ENCODE measurements around the gene ELOVL5.

Gene ELOVL5

DNA sequence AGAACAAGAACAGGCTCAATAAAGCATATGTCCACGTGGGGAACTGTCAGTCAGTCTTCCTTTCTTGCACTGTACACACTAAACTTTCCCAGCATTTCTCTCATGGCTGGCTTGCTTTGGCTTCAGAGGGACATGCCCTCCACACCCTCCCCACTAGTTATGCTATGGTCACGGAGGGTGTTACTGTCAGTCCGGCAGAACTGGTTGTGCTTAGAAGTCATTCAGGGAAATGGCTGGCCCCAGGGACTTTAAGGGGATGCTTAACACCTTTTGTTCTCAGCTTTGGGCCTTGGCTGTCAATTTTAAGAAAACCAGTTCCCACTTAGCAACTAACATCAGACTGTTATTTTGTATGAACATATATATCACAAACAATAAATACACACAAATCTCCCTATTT lies 55.1 kb downstream of the ELOVL5 start:
- no peak for DNase-seq (ENCODE audit: low spot score)
- peaks cover 10 to 66% of the 10 kb centered on the region in 2 donors for H3K36me3 ChIP-seq (replicated peaks in 1 of 2; ENCODE audit: control insufficient read depth in 2 of 2, insufficient read depth in 2 of 2, low read length in 2 of 2)
- WGBS, 2 donors (ENCODE audit: extremely low coverage in 2 of 2, insufficient read length in 2 of 2, insufficient replicate concordance in 1 of 2) = no CpG with 5 or more reads among the region's 3 CpGs
- no peaks in the 10 kb centered on the region for H3K27me3 ChIP-seq (ENCODE audit: control insufficient read depth in 3 of 3, insufficient read depth in 3 of 3, low read depth in 1 of 3, low read length in 3 of 3)
- no peak overlapping the region for H2BK12ac ChIP-seq (ENCODE audit: low read length)
- no peak overlapping the region for H4K8ac ChIP-seq (ENCODE audit: low read depth, low read length)
- H2AK5ac ChIP-seq (ENCODE audit: low read depth, low read length) = no peak overlapping the region
- H3K4me3 ChIP-seq (ENCODE audit: low read length in 2 of 2) = no peak overlapping the region
- no peak overlapping the region for H2AFZ ChIP-seq (ENCODE audit: low read length)
- no peaks in the 10 kb centered on the region for H3K9me3 ChIP-seq (replicated peaks in 1 of 2; ENCODE audit: control insufficient read depth in 2 of 2, insufficient read depth in 1 of 2, low read depth in 1 of 2, low read length in 2 of 2)
- H3K4me1 ChIP-seq (ENCODE audit: control insufficient read depth in 2 of 2, insufficient read depth in 1 of 2, low read depth in 1 of 2, low read length in 2 of 2) = peaks cover 0 to 2% of the 10 kb centered on the region in 2 donors
- H4K91ac ChIP-seq (ENCODE audit: low read depth, low read length, poor library complexity) = no peak overlapping the region
- H3K18ac ChIP-seq (ENCODE audit: low read length) = no peak overlapping the region
- H3K4me2 ChIP-seq (ENCODE audit: insufficient read depth, low read length, poor library complexity, severe bottlenecking) = no peak overlapping the region
- H3K79me1 ChIP-seq (ENCODE audit: low read depth, low read length) = peaks cover 3% of the 10 kb centered on the region
- no peak overlapping the region for H3K27ac ChIP-seq (replicated peaks; ENCODE audit: low read length)
- H2BK120ac ChIP-seq (ENCODE audit: low read depth, low read length) = no peak overlapping the region
- no peak overlapping the region for H3K4ac ChIP-seq (ENCODE audit: low read length)
- no peak overlapping the region for H3K23ac ChIP-seq (ENCODE audit: low read depth, low read length, poor library complexity)
- no peak overlapping the region for H3K14ac ChIP-seq (ENCODE audit: low read length)
- no peak overlapping the region for H2BK5ac ChIP-seq (ENCODE audit: low read length)
- no peak overlapping the region for H2BK15ac ChIP-seq (ENCODE audit: low read length)
- no peak overlapping the region for H3K9ac ChIP-seq (ENCODE audit: low read depth, low read length, poor library complexity)

- Histone ChIP-seq H3K27ac (replicated peaks; ENCODE audit: low read length) (no peak overlapping the region), H3K4me3 (ENCODE audit: low read length in 2 of 2) (no peak overlapping the region), H3K4me1 (ENCODE audit: control insufficient read depth in 2 of 2, insufficient read depth in 1 of 2, low read depth in 1 of 2, low read length in 2 of 2) (peaks cover 9 to 12% of the 10 kb centered on the region in 2 donors), H2BK12ac (ENCODE audit: low read length) (no peak overlapping the region), H2BK120ac (ENCODE audit: low read depth, low read length) (no peak overlapping the region), H3K79me1 (ENCODE audit: low read depth, low read length) (peaks cover 3% of the 10 kb centered on the region), H3K14ac (ENCODE audit: low read length) (no peak overlapping the region), H3K4me2 (ENCODE audit: insufficient read depth, low read length, poor library complexity, severe bottlenecking) (no peak overlapping the region), H4K91ac (ENCODE audit: low read depth, low read length, poor library complexity) (no peak overlapping the region), H2BK5ac (ENCODE audit: low read length) (no peak overlapping the region), H3K4ac (ENCODE audit: low read length) (no peak overlapping the region), H2AK5ac (ENCODE audit: low read depth, low read length) (no peak overlapping the region), H3K27me3 (ENCODE audit: control insufficient read depth in 3 of 3, insufficient read depth in 3 of 3, low read depth in 1 of 3, low read length in 3 of 3) (no peaks in the 10 kb centered on the region), H3K9ac (ENCODE audit: low read depth, low read length, poor library complexity) (no peak overlapping the region), H2AFZ (ENCODE audit: low read length) (no peak overlapping the region), H3K23ac (ENCODE audit: low read depth, low read length, poor library complexity) (no peak overlapping the region), H3K36me3 (replicated peaks in 1 of 2; ENCODE audit: control insufficient read depth in 2 of 2, insufficient read depth in 2 of 2, low read length in 2 of 2) (peaks cover 10 to 91% of the 10 kb centered on the region in 2 donors), H3K18ac (ENCODE audit: low read length) (no peak overlapping the region), H3K9me3 (replicated peaks in 1 of 2; ENCODE audit: control insufficient read depth in 2 of 2, insufficient read depth in 1 of 2, low read depth in 1 of 2, low read length in 2 of 2) (no peaks in the 10 kb centered on the region), H4K8ac (ENCODE audit: low read depth, low read length) (no peak overlapping the region), H2BK15ac (ENCODE audit: low read length) (no peak overlapping the region)
- DNase-seq (ENCODE audit: low spot score) = no peak
- no CpG with 5 or more reads among the region's 2 CpGs for WGBS, 2 donors (ENCODE audit: extremely low coverage in 2 of 2, insufficient read length in 2 of 2, insufficient replicate concordance in 1 of 2)
These were observed 57.9 kb downstream of the ELOVL5 start for GRCh38 chr6:53290537-53291510.

DNA sequence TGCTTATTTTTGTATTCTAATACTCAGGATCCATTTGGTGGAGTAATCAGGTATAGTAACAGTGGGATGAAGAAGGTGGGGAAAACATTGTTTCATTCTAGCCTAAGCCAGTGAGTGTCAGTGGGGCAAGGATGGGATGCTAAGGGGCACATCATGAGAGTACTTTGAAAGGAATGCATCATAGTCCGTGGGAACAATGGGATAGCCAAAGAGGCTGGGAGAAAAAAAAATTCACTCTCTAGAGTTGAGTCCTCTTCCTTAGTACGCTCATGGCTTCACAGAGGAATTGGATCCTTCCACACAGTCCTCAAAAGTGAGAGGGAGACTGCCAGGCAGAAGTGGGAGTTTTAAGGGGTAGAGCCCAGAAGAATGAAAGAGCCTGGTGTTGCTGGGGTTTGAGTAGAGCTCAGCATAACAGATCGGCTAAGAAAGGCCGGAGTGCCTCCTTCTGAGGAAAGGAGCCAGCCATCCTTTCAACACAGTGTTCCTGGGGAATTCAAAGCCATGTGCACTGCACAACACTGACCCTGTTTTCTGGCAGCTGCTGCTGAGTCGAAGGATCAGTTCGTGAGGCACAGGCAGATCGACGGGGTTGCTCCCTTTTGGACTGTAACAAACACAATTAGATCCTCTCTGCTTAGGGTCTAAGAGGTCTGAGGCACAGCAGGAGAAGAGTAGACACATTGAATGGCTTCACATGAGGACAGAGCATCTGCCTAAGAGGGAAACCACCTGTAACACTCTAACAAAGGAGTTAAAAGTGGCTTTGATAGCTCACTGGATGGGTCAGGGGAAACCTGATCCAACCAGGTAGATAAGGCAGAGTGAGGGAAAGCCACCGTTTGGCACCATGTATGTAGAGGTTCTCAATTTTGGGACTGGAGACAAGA lies 61.2 kb downstream of the ELOVL5 start:
- H3K79me1 ChIP-seq (ENCODE audit: low read depth, low read length) = no peaks in the 10 kb centered on the region
- WGBS, 2 donors (ENCODE audit: extremely low coverage in 2 of 2, insufficient read length in 2 of 2, insufficient replicate concordance in 1 of 2) = no CpG with 5 or more reads among the region's 9 CpGs
- no peaks in the 10 kb centered on the region for H3K27me3 ChIP-seq (ENCODE audit: control insufficient read depth in 3 of 3, insufficient read depth in 3 of 3, low read depth in 1 of 3, low read length in 3 of 3)
- no peak overlapping the region for H2BK15ac ChIP-seq (ENCODE audit: low read length)
- H3K18ac ChIP-seq (ENCODE audit: low read length) = no peak overlapping the region
- H3K23ac ChIP-seq (ENCODE audit: low read depth, low read length, poor library complexity) = no peak overlapping the region
- H3K36me3 ChIP-seq (replicated peaks in 1 of 2; ENCODE audit: control insufficient read depth in 2 of 2, insufficient read depth in 2 of 2, low read length in 2 of 2) = peaks cover 3 to 95% of the 10 kb centered on the region in 2 donors
- H3K4me1 ChIP-seq (ENCODE audit: control insufficient read depth in 2 of 2, insufficient read depth in 1 of 2, low read depth in 1 of 2, low read length in 2 of 2) = peaks cover 9 to 12% of the 10 kb centered on the region in 2 donors
- H3K4me3 ChIP-seq (ENCODE audit: low read length in 2 of 2) = no peak overlapping the region
- H3K4me2 ChIP-seq (ENCODE audit: insufficient read depth, low read length, poor library complexity, severe bottlenecking) = no peak overlapping the region
- no peak overlapping the region for H2BK120ac ChIP-seq (ENCODE audit: low read depth, low read length)
- no peak overlapping the region for H2BK12ac ChIP-seq (ENCODE audit: low read length)
- H2AFZ ChIP-seq (ENCODE audit: low read length) = peak overlapping the region; percentile 6
- no peaks in the 10 kb centered on the region for H3K9me3 ChIP-seq (replicated peaks in 1 of 2; ENCODE audit: control insufficient read depth in 2 of 2, insufficient read depth in 1 of 2, low read depth in 1 of 2, low read length in 2 of 2)
- no peak overlapping the region for H4K8ac ChIP-seq (ENCODE audit: low read depth, low read length)
- no peak overlapping the region for H2BK5ac ChIP-seq (ENCODE audit: low read length)
- H3K4ac ChIP-seq (ENCODE audit: low read length) = no peak overlapping the region
- no peak overlapping the region for H3K27ac ChIP-seq (replicated peaks; ENCODE audit: low read length)
- H3K9ac ChIP-seq (ENCODE audit: low read depth, low read length, poor library complexity) = no peak overlapping the region
- DNase-seq (ENCODE audit: low spot score) = peak; percentile 12
- no peak overlapping the region for H2AK5ac ChIP-seq (ENCODE audit: low read depth, low read length)
- no peak overlapping the region for H3K14ac ChIP-seq (ENCODE audit: low read length)
- no peak overlapping the region for H4K91ac ChIP-seq (ENCODE audit: low read depth, low read length, poor library complexity)

DNA sequence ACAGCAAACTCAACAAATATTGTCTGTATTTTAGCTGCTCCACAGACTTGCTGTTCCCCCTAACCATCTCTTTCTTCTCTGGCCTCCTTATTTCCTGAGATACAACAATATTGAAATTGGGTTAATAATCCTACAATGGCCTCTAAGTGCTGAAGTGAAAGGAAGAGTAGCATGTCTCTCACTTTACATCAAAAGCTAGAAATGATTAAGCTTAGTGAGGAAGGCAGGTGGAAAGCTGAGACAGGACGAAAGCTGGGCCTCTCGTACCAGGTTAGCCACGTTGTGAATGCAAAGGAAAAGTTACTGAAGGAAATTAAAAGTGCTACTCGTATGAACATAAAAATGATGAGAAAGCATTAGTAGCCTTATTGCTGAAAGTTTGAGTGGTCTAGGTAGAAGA lies 63.8 kb downstream of the ELOVL5 start:
- H3K9me3 ChIP-seq (replicated peaks in 1 of 2; ENCODE audit: control insufficient read depth in 2 of 2, insufficient read depth in 1 of 2, low read depth in 1 of 2, low read length in 2 of 2) = no peaks in the 10 kb centered on the region
- peaks cover under 1% of the 10 kb centered on the region for H3K79me1 ChIP-seq (ENCODE audit: low read depth, low read length)
- no peak overlapping the region for H4K8ac ChIP-seq (ENCODE audit: low read depth, low read length)
- no peak overlapping the region for H3K18ac ChIP-seq (ENCODE audit: low read length)
- H3K36me3 ChIP-seq (replicated peaks in 1 of 2; ENCODE audit: control insufficient read depth in 2 of 2, insufficient read depth in 2 of 2, low read length in 2 of 2) = peaks cover 0 to 95% of the 10 kb centered on the region in 2 donors
- H3K27me3 ChIP-seq (ENCODE audit: control insufficient read depth in 3 of 3, insufficient read depth in 3 of 3, low read depth in 1 of 3, low read length in 3 of 3) = no peaks in the 10 kb centered on the region
- H3K4me3 ChIP-seq (ENCODE audit: low read length in 2 of 2) = no peak overlapping the region
- no peak overlapping the region for H2BK12ac ChIP-seq (ENCODE audit: low read length)
- no peak overlapping the region for H3K14ac ChIP-seq (ENCODE audit: low read length)
- H3K9ac ChIP-seq (ENCODE audit: low read depth, low read length, poor library complexity) = no peak overlapping the region
- H3K4me1 ChIP-seq (ENCODE audit: control insufficient read depth in 2 of 2, insufficient read depth in 1 of 2, low read depth in 1 of 2, low read length in 2 of 2) = peaks cover 11 to 12% of the 10 kb centered on the region in 2 donors
- H4K91ac ChIP-seq (ENCODE audit: low read depth, low read length, poor library complexity) = no peak overlapping the region
- DNase-seq (ENCODE audit: low spot score) = no peak
- H3K4me2 ChIP-seq (ENCODE audit: insufficient read depth, low read length, poor library complexity, severe bottlenecking) = no peak overlapping the region
- no CpG with 5 or more reads among the region's 4 CpGs for WGBS, 2 donors (ENCODE audit: extremely low coverage in 2 of 2, insufficient read length in 2 of 2, insufficient replicate concordance in 1 of 2)
- H3K27ac ChIP-seq (replicated peaks; ENCODE audit: low read length) = no peak overlapping the region
- H2AK5ac ChIP-seq (ENCODE audit: low read depth, low read length) = no peak overlapping the region
- no peak overlapping the region for H2BK15ac ChIP-seq (ENCODE audit: low read length)
- no peak overlapping the region for H2BK120ac ChIP-seq (ENCODE audit: low read depth, low read length)
- H2AFZ ChIP-seq (ENCODE audit: low read length) = no peak overlapping the region
- no peak overlapping the region for H2BK5ac ChIP-seq (ENCODE audit: low read length)
- no peak overlapping the region for H3K23ac ChIP-seq (ENCODE audit: low read depth, low read length, poor library complexity)
- no peak overlapping the region for H3K4ac ChIP-seq (ENCODE audit: low read length)
